Transverse colon (tissue), 4 donors: ENCODE measurements around the gene DGCR2.

ENCODE experiments used
- EP300 ChIP-seq: sonication (generic); formaldehyde crosslinking; IDR thresholded peaks from one replicate; pipeline ENCODE4 v1.6.1; 2017; ENCODE audit warnings: antibody characterized with exemption, low read depth
- POLR2AphosphoS5 ChIP-seq, 3 donors: sonication (generic); formaldehyde crosslinking; IDR thresholded peaks; one replicate each; pipeline ENCODE4 v1.6.1; 2016; ENCODE audit warnings: antibody characterized with exemption in 3 of 3
- TF ChIP-seq, protein P1 (sequence below), 5 experiments: fragments of 200-600 bp in 3 of 5; fragments of 450-650 bp in 2 of 5; sonication (generic) in 3 of 5; IDR thresholded peaks; 1 replicate in 2 of 5; 2 replicates in 3 of 5; pipeline ENCODE4 v1.5.1; 2016 to 2017; ENCODE audit warnings: antibody characterized with exemption in 5 of 5, inconsistent platforms in 3 of 5, mild to moderate bottlenecking in 2 of 5, moderate library complexity in 1 of 5

DNA sequence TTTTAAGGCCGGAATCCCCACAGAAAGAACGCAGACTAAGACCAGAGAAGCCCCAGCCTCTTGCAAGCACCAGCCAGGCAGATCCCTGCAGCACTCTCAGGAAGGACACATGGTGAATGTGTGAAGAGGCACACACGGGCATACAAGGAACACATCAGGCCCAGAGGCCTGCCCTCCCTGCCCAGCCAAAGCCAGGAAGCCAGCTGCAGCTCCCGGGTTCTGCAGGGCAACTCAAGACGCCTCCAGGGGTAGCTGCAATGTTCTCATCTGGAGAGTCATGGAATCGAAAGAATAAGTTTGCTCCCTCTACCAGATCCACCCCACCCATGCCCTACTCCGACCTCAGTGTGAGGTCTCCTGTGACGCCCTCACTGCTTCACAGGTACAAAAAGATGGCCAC, 2.3 kb downstream of the DGCR2 start:
- TF ChIP-seq POLR2AphosphoS5 (IDR thresholded peaks at IDR 0.05) (no peak), EP300 (no peak)
- TF ChIP-seq, protein P1, sequence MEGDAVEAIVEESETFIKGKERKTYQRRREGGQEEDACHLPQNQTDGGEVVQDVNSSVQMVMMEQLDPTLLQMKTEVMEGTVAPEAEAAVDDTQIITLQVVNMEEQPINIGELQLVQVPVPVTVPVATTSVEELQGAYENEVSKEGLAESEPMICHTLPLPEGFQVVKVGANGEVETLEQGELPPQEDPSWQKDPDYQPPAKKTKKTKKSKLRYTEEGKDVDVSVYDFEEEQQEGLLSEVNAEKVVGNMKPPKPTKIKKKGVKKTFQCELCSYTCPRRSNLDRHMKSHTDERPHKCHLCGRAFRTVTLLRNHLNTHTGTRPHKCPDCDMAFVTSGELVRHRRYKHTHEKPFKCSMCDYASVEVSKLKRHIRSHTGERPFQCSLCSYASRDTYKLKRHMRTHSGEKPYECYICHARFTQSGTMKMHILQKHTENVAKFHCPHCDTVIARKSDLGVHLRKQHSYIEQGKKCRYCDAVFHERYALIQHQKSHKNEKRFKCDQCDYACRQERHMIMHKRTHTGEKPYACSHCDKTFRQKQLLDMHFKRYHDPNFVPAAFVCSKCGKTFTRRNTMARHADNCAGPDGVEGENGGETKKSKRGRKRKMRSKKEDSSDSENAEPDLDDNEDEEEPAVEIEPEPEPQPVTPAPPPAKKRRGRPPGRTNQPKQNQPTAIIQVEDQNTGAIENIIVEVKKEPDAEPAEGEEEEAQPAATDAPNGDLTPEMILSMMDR (IDR thresholded peaks at IDR 0.05), result no peak
